HEK293T (cell line): ENCODE data around the gene STS.

Experiments used
- BHLHE40 ChIP-seq: fragments of 450-650 bp; IDR thresholded peaks from 2 replicates; pipeline ENCODE4 v1.6.1; 2016; ENCODE audit warnings: mild to moderate bottlenecking, moderate library complexity, borderline replicate concordance
- CTBP1 ChIP-seq: fragments of 450-650 bp; IDR thresholded peaks from 2 replicates; pipeline ENCODE4 v1.6.1; 2016; ENCODE audit warnings: borderline replicate concordance
- ELF4 ChIP-seq: fragments of 450-650 bp; IDR thresholded peaks from 2 replicates; pipeline ENCODE4 v1.6.1; 2017; ENCODE audit warnings: antibody characterized with exemption
- FOXA1 ChIP-seq: fragments of 450-650 bp; IDR thresholded peaks from 2 replicates; pipeline ENCODE4 v1.6.1; 2016; ENCODE audit warnings: mild to moderate bottlenecking
- FOXK2 ChIP-seq: fragments of 450-650 bp; IDR thresholded peaks from 2 replicates; pipeline ENCODE4 v1.6.1; 2016; ENCODE audit warnings: mild to moderate bottlenecking
- FOXM1 ChIP-seq: fragments of 450-650 bp; IDR thresholded peaks from 2 replicates; pipeline ENCODE4 v1.6.1; 2017; ENCODE audit warnings: mild to moderate bottlenecking, borderline replicate concordance
- HDGF ChIP-seq: fragments of 450-650 bp; IDR thresholded peaks from 2 replicates; pipeline ENCODE4 v1.6.1; 2017; ENCODE audit warnings: antibody characterized with exemption, borderline replicate concordance
- NFRKB ChIP-seq: fragments of 450-650 bp; IDR thresholded peaks from 2 replicates; pipeline ENCODE4 v1.6.1; 2016; ENCODE audit warnings: mild to moderate bottlenecking, moderate library complexity

DNA sequence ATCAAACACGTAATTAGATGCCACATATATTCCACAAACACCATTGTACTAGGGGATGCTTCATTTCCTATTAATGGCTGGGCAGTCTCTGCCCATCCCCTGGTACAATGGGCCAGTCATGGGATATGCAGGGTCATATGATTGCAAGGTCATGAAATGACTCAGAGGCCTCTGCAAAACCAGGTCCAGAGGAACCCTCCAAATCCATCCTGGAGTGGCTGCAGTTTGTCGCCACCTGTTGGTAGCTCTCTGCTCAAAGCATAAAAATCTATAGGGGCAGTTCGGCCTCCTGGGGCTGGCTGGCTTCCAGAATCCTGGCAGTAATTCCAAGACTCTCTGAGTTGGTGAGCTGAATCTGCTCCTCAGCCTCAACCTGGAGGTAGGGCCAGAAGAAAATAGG, 23.4 kb downstream of the STS start:
- no peak for TF ChIP-seq FOXM1
- TF ChIP-seq ELF4: no peak
- no peak for TF ChIP-seq HDGF
- no peak for TF ChIP-seq FOXA1
- TF ChIP-seq BHLHE40: no peak
- TF ChIP-seq FOXK2: no peak
- no peak for TF ChIP-seq CTBP1
- TF ChIP-seq NFRKB: no peak
